Left ventricle myocardium inferior (tissue), 1 donor: ENCODE data around the gene MICOS13. TPM values are rescaled to one million over a fixed set of nuclear protein-coding genes. Genes with fewer than 3 reads are reported as not detected.

Experiments used
- DNase-seq: peaks from one replicate; pipeline ENCODE4 v3.0.0-alpha.2; 2020
- H3K27ac ChIP-seq: fragments of 200-600 bp; replicated peaks from 2 replicates; pipeline ENCODE4 v1.8.0; 2021
- H3K27me3 ChIP-seq: fragments of 200-600 bp; 2 replicates; pipeline ENCODE4 v1.8.0; 2021; ENCODE audit warnings: low read depth
- H3K36me3 ChIP-seq: fragments of 200-600 bp; 2 replicates; pipeline ENCODE4 v1.8.0; 2021
- H3K4me1 ChIP-seq: fragments of 200-600 bp; 2 replicates; pipeline ENCODE4 v1.8.0; 2021
- H3K4me3 ChIP-seq: fragments of 200-600 bp; 2 replicates; pipeline ENCODE4 v1.8.0; 2021; ENCODE audit warnings: mild to moderate bottlenecking, moderate library complexity
- H3K9me3 ChIP-seq: fragments of 200-600 bp; replicated peaks from 2 replicates; pipeline ENCODE4 v1.8.0; 2021
- CTCF ChIP-seq: fragments of 200-600 bp; IDR thresholded peaks from 2 replicates; pipeline ENCODE4 v1.8.0; 2021; ENCODE audit warnings: antibody characterized with exemption, mild to moderate bottlenecking, borderline replicate concordance
- intact Hi-C: fragments of 100-400 bp; cut with micrococcal nuclease; formaldehyde crosslinking; loops from one replicate; pipeline ENCODE4 v1.11.0; 2022
- total RNA-seq: library from RNA; stranded (reverse); fragmentation: NEBNext Ultra II Directional; extraction: Animal tissue kit (Norgen Biotek cat#: 25700); gene quantifications from one replicate; pipeline ENCODE4 v1.2.1, GENCODE V29; 2021
- donor health status: DM: no; HTN: yes; CAD: no; lungs with severe emphysema.

MICOS13 gene
- total RNA-seq, 1 donor from 2014 or later = 155 TPM

GRCh38 chr19:5694167-5694955 is 14.0 kb upstream of the MICOS13 start:
- no peaks in the 10 kb centered on the region for H3K9me3 ChIP-seq
- intact Hi-C loops = no loop called here
- no peak for TF ChIP-seq CTCF
- H3K4me3 ChIP-seq = no peak overlapping the region
- peaks cover 36% of the 10 kb centered on the region for H3K4me1 ChIP-seq
- DNase-seq = no peak
- H3K36me3 ChIP-seq = peaks cover 76% of the 10 kb centered on the region
- no peaks in the 10 kb centered on the region for H3K27me3 ChIP-seq
- no peak overlapping the region for H3K27ac ChIP-seq

GRCh38 chr19:5693195-5694166 is 13.2 kb upstream of the MICOS13 start:
- Histone ChIP-seq H3K9me3 (no peaks in the 10 kb centered on the region), H3K4me3 (no peak overlapping the region), H3K4me1 (peaks cover 36% of the 10 kb centered on the region), H3K27ac (peak overlapping the region; percentile 94), H3K36me3 (peaks cover 67% of the 10 kb centered on the region), H3K27me3 (no peaks in the 10 kb centered on the region)
- DNase-seq = no peak
- no peak for TF ChIP-seq CTCF
- intact Hi-C loops = no loop called here

- Histone ChIP-seq H3K4me1 (peaks cover 36% of the 10 kb centered on the region), H3K27me3 (no peaks in the 10 kb centered on the region), H3K27ac (peak overlapping the region; percentile 94), H3K4me3 (no peak overlapping the region), H3K9me3 (no peaks in the 10 kb centered on the region), H3K36me3 (peaks cover 60% of the 10 kb centered on the region)
- intact Hi-C loops = no loop called here
- DNase-seq = no peak
- TF ChIP-seq CTCF = no peak
Measured at GRCh38 chr19:5692723-5693194, 12.4 kb upstream of the MICOS13 start.

- TF ChIP-seq CTCF = no peak
- H3K36me3 ChIP-seq = peaks cover 57% of the 10 kb centered on the region
- intact Hi-C loops = no loop called here
Measured at GRCh38 chr19:5691822-5692722, 11.8 kb upstream of the MICOS13 start.

More at GRCh38 chr19:5691822-5692722, 11.8 kb upstream of the MICOS13 start:
- H3K4me3 ChIP-seq = peak overlapping the region; percentile 96
- no peaks in the 10 kb centered on the region for H3K9me3 ChIP-seq
- H3K4me1 ChIP-seq = peaks cover 42% of the 10 kb centered on the region
- no peaks in the 10 kb centered on the region for H3K27me3 ChIP-seq
- peak overlapping the region; percentile 94 for H3K27ac ChIP-seq
- no peak for DNase-seq
